ENCODE data around the gene LRRC9.

GRCh38 chr14:60090864-60091519 lies 171.0 kb downstream of the LRRC9 start:
- TF ChIP-seq CBX5 (IDR thresholded peaks at IDR 0.05; ENCODE audit: low read depth) (no peak), RAD21 (IDR thresholded peaks at IDR 0.05; ENCODE audit: insufficient read depth, low read depth, low read length) (no peak), PBX3 (IDR thresholded peaks at IDR 0.05; ENCODE audit: insufficient replicate concordance, low read depth, low read length) (no peak), CTCF (IDR thresholded peaks at IDR 0.05 in 2 of 3, conservative IDR thresholded peaks at IDR 0.05 in 1 of 3; ENCODE audit: control insufficient read depth in 2 of 3, extremely low read depth in 1 of 3, insufficient read depth in 1 of 3, low read depth in 3 of 3, low read length in 3 of 3) (no peak)
